ENCODE results near the gene TMEM45A.
A peak's percentile ranks its signal among the peaks of the same experiment; 100 is the strongest.
"Not testable (repeated sequence)": the region's sequence is repeated elsewhere in the genome, so short reads cannot be mapped to it uniquely, and the experiment has no call there.

The TMEM45A gene

DNA sequence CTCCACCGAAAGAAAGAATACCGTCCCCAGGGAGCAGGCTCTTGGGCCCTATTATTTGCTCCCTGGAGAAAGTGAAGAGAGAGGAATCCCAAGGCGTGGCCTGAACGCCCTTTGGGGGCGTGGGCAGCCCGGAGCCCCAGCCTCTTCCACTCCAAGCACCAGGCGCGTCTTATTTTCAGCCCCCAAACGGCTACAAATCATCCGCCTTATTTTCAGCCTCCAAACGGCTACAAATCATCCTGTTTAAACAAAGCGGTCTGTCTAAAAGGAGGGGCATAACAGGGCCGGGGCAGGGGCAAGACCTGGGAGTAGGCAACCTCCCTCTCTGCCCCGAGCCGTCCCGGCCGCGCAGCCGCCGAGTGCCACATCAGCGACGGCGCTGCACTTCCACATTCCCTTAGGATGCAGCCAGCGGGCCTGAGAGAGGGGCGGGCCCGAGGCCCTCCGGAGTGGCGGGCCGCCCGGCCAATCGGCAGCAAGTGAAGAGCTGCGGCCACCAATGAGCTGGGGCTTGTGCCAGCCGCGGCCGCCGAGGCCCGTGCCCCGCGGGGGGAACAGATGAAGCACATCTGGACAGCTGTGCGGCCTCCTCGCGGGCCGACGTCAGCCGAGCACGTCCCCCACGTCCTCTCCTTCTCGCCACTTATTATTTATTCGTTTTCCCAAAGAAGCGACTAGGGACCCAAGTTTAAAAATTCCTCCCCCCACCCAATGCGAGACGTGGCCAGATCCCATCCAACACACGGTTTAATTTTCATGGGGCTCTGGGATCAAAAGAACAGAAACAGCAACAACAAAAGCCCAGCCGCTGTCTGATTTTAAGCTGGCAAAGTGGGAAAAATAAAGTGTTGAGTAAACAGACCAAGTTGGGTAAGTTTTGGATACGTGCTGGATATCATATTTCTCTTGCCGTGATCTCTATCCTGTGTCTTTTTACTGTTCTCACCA, at the start of gene TMEM45A:
Gene TMEM45A (plus strand): TSS at position 561 of the 948 bp plus-strand sequence. CDS start 62,593 bp downstream, outside the sequence.
- peak; percentile 80 for DNase-seq

- DNase-seq = no peak
These were observed 48.7 kb upstream of the TMEM45A start for GRCh38 chr3:100443690-100444089.

GRCh38 chr3:100447067-100447466, 45.4 kb upstream of the TMEM45A start:
- not testable (repeated sequence) for DNase-seq

DNA sequence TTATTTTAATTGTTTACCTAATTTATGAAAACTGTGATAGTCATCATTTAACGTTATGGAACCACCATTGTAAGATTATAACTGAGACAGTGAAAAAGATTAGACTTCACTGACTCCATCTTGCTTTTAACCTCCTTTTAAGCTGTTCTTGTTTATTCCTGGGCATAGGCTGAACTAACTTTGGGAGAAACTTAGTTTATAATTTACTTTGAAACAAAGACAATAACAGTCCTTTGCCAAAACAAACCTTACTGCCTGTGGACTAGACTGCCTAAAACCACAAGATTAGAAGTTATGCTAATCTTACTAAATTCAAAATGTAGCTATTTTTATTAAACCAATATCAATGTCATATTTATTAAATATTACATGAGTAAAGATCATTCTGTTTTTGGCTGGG, 44.3 kb upstream of the TMEM45A start:
- DNase-seq = no peak

DNA sequence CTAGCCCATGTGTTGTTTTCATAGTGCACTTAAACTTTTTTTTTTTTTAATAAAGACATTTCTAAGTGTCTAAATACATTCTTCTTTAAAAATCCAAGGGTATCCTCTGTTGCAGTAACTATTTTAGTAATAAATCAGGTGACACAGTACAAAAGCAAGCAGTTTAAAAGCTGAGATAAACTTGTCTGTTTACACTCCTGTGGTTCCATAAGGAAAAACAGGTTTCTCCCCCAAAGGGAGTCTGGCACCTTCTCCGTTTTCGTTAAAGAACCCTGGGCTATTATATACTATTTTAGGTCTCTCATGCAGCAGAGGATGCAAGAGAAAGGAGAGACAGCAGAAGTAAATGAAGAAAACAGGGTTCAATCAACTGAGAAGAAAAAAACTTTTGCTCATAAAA, 43.2 kb upstream of the TMEM45A start:
- DNase-seq = no peak

GRCh38 chr3:100454677-100455076, 37.7 kb upstream of the TMEM45A start:
- no peak for DNase-seq

DNA sequence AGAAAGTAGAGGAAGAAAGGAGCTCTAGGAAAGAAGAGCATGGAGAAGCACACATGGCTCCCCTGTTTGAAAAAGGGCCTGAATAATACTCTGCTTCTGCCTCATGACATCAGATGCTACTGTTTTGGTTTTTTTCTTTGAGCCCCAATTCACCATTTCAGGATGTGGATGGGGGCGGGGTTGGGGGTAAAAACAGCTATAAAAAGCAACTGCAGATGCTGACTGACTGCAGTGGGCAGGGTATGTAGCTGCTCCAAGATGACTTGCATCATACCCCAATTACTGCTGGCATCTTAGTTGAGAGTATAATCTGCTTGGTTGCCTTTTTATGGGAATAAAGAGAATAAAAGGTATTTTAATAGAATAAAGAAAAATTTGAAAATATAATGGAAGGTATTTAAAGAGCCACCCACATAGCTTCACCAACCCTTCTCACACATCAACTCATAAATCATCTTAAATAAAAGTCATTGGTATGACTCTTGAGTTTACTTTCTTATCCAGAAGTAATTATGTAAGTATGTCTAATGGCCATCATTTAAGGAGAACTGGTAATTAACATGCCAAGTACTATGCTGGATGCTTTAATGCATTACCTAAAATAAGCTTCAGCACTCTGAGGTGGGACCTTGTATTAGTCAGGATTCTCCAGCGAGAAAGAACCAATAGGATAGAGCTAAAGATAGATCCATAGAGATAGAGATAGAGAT, 36.4 kb upstream of the TMEM45A start:
- no peak for DNase-seq

DNA sequence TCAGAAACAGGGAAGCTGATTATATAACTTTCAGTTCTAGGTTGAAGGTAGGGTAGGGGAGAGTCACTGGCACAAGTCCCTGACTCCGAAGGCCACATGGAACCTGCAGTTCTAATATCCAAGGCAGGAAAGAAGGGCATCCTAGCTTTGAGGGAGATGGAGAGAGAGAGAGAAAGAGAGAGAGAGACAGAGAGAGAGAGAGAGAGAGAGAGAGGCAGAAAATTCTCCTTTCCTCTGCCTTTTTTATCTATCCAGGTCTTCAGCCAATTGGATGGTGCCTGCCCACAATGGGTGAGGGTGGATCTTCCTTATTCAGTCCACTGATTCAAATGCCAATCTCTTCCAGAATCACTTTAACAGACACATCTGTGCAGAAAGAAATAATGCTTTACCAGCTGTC, 35.7 kb upstream of the TMEM45A start:
- no peak for DNase-seq

DNA sequence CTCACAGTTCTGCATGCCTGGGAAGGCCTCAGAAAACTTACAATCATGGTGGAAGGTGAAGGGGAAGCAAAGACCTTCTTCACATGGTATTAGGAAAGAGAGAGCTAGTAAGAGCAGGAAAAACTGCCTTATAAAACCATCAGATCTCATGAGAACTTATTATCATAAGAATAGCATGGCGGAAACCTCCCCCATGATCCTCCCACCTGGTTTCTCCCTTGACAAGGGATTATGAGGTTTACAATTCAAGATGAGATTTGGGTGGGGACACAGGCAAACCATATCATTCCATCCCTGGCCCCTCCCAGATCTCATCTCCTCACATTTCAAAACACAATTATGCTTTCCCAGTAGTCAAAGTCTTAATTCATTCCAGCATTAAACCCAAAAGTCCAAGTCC, 34.6 kb upstream of the TMEM45A start:
- DNase-seq = no peak

- no peak for DNase-seq
These were observed 33.6 kb upstream of the TMEM45A start for GRCh38 chr3:100458814-100459213.

GRCh38 chr3:100463002-100463401, 29.4 kb upstream of the TMEM45A start:
- peak; percentile 14 for DNase-seq

DNA sequence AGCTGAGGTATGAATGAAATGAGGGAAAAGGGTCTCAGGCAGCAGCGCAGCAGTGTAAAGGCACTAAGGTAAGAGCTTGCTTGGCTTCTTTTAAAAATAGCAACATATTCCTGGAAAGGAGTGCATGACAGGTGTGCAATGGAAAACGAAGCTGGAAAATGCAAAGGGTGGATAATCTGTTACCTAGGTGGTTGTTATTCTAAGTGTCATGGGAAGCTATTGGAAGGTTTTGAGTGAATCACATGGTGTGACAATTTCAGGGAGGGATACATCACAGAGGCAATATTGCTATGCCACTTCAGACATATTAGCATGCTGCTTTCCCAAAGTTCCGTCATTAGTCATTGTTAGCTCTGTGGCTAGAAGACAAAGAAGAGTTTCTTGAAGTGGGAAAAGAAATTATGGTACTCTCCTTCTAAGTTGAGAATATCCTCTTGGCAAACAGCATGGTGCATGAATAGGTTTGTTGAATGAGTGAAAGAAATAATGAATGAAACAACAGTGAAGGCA, 28.7 kb upstream of the TMEM45A start:
- no peak for DNase-seq

- no peak for DNase-seq
These were observed 26.3 kb upstream of the TMEM45A start for GRCh38 chr3:100465892-100466777.

- DNase-seq = no peak
These were observed 25.3 kb upstream of the TMEM45A start for GRCh38 chr3:100467133-100467532.

- DNase-seq = no peak
These were observed 23.7 kb upstream of the TMEM45A start for GRCh38 chr3:100468676-100469075.

DNA sequence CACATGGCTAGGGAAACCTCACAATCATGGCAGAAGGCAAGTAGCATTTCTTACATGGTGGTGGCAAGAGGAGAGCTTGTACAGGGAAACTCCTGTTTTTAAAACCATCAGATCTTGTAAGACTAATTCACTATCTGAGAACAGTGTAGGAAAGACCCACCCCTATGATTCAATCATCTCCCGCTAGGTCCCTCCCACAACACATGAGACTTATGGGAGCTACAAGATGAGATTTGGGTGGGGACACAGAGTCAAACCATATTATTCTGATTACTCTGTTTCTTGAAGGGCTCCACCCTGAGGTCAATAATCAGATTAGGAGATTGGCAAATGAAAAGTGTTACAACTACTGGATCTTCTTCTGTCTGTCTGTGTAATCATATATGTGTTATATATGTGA, 21.5 kb upstream of the TMEM45A start:
- DNase-seq = no peak

GRCh38 chr3:100471444-100471843, 21.0 kb upstream of the TMEM45A start:
- no peak for DNase-seq

- not testable (repeated sequence) for DNase-seq
These were observed 14.5 kb upstream of the TMEM45A start for GRCh38 chr3:100477851-100478360.

- DNase-seq = not testable (repeated sequence)
These were observed 13.9 kb upstream of the TMEM45A start for GRCh38 chr3:100478521-100478920.

- no peak for DNase-seq
These were observed 12.3 kb upstream of the TMEM45A start for GRCh38 chr3:100480081-100480480.

- DNase-seq = no peak
These were observed 10.2 kb upstream of the TMEM45A start for GRCh38 chr3:100482176-100482575.

GRCh38 chr3:100483529-100483928, 8.9 kb upstream of the TMEM45A start:
- DNase-seq = no peak

DNA sequence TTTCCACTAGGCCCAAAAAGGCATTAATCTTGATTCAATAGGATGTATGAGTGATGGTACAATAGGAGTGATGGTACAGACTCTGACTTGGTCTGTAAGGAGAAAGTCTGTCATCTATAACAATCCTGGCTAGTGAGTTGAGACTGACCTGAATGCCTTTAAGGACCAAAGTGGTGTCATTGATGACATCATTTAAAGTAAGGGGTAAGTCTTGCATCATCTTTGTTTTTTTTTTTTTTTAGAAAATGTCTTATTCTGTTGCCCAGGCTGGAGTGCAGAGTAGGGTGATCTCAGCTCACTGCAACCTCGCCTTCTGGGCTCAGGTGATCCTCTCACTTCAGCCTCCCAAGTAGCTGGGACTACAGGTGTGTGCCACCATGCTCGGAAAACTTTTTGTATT, 5.6 kb upstream of the TMEM45A start:
- DNase-seq = no peak

All from NCI-H1092 (cell line).